Mesodermal cell (in vitro differentiated cells): ENCODE measurements around the gene ARHGAP26.

Experiments
- H3K27ac ChIP-seq: 2 replicates; pipeline ENCODE4 v1.7.0; 2013; ENCODE audit warnings: mild to moderate bottlenecking, low read depth, low read length, moderate library complexity; ENCODE audit not compliant: severe bottlenecking
- H3K36me3 ChIP-seq: 2 replicates; pipeline ENCODE4 v1.7.1; 2013; ENCODE audit warnings: mild to moderate bottlenecking, low read length, moderate library complexity; ENCODE audit not compliant: control insufficient read depth, insufficient read depth
- H3K4me1 ChIP-seq: one replicate; pipeline ENCODE4 v1.7.1; 2013; ENCODE audit warnings: mild to moderate bottlenecking, low read length; ENCODE audit not compliant: insufficient read depth, control insufficient read depth, poor library complexity, severe bottlenecking
- H3K4me3 ChIP-seq: 2 replicates; pipeline ENCODE4 v1.7.0; 2013; ENCODE audit warnings: low read length, control low read depth, mild to moderate bottlenecking; ENCODE audit not compliant: insufficient read depth, poor library complexity, severe bottlenecking; ENCODE audit errors: extremely low read depth
- H3K9me3 ChIP-seq: 2 replicates; pipeline ENCODE4 v1.7.1; 2013; ENCODE audit warnings: mild to moderate bottlenecking, low read length, moderate library complexity; ENCODE audit not compliant: control insufficient read depth
- WGBS, 2 experiments: methylation state at CpG; one replicate each; pipeline ENCODE4 v1.1.5; 2013; ENCODE audit warnings: missing lambda C conversion rate in 2 of 2; ENCODE audit not compliant: insufficient coverage in 2 of 2; 5-methylcytosine and 5-hydroxymethylcytosine counted together

ARHGAP26 gene

DNA sequence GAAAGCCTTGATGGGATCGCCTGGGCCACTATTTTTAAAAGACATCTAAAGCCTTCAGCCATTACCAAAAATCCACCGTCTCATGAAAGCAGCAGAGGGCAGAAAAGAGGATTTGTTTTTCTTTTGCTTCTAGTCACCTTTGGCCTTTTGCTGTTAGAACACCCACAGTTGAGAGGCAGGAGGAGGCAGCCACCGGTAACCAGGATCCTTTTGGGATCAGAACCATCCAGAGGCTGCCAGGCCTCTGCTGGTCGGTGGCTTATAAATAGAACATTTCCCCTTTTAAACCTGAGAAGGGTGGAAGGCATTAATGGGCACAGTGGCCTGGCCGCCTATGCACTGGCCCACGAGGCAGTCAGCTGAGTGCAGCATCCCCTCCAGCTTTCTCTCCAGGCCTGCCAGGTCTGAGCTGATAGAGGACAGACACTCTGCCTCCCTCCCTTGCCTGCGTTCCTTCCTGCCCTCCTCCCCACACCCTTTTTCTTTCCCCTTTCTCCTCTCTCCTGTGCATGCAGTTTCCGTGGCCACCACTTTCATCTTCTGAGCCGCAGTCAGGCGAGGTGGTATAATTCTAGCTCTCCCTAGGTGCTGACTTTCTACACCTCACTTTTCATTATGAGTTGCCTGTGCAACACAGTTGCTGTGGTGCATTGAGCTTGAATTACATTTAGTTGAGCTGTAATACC is 253.4 kb downstream of the ARHGAP26 start:
- H3K27ac ChIP-seq = no peak overlapping the region
- WGBS, 2 experiments = 73 to 77% methylated on average over 7 to 9 of the region's 10 CpGs
- no peaks in the 10 kb centered on the region for H3K36me3 ChIP-seq
- H3K4me1 ChIP-seq = no peaks in the 10 kb centered on the region
- no peak overlapping the region for H3K4me3 ChIP-seq
- no peaks in the 10 kb centered on the region for H3K9me3 ChIP-seq

DNA sequence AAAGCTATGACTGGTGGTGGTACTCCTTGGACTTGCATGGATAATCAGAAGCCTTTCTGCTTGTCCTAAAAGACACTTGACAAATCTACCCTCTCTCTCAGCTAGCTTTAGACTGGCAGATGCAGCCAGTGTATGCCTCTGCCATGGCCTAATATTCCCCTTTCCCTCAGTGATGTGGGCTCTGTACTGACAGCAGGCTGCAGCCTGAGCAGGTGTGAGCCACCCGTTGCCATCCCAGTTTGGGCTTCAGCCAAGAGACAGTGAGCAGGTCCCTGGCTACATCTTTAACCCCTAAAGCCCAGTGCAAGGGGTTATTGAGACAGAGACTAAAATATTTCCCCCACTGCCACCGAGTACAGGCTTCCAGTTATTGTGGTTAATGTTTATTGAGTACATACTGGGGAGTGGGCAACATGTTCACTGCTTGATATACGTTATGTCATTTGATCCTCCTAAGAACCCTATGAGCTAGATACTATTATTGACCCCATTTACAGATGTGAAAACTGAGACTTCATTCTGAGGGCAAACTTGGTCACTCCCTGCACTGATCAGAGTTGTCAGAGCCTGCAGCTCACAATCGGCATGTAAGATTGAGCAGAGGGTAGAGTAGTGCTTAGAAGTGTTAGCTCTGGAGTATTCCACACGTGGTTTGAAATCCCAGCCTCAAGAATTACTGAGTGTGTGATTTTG is 254.2 kb downstream of the ARHGAP26 start:
- Histone ChIP-seq H3K4me3 (no peak overlapping the region), H3K36me3 (no peaks in the 10 kb centered on the region), H3K4me1 (no peaks in the 10 kb centered on the region), H3K9me3 (no peaks in the 10 kb centered on the region), H3K27ac (no peak overlapping the region)
- 80 to 97% methylated on average over 2 to 3 of the region's 5 CpGs for WGBS, 2 experiments

DNA sequence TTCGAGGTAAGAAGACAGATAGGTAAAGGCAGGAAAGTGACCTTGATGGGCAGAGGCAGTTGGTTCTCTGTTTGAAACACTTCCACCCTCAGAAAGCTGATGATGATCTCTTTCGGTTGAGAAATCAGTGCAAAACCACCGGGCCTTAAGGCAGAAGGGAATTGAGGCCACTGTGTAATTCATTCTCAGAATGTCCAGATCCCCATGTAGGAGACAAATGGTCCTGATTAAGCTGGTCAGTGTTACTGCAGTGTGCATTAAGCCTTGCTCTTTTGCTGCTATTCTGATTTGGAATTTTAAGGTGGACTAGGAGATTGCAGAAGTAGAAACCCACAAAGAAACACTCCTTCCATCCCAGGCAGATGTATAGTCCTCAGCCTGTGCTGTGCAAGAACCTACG is 255.2 kb downstream of the ARHGAP26 start:
- no peaks in the 10 kb centered on the region for H3K36me3 ChIP-seq
- WGBS, 2 experiments = 79 to 90% methylated on average over 3 of the region's 4 CpGs
- H3K27ac ChIP-seq = no peak overlapping the region
- H3K9me3 ChIP-seq = no peaks in the 10 kb centered on the region
- H3K4me3 ChIP-seq = no peak overlapping the region
- H3K4me1 ChIP-seq = no peaks in the 10 kb centered on the region

DNA sequence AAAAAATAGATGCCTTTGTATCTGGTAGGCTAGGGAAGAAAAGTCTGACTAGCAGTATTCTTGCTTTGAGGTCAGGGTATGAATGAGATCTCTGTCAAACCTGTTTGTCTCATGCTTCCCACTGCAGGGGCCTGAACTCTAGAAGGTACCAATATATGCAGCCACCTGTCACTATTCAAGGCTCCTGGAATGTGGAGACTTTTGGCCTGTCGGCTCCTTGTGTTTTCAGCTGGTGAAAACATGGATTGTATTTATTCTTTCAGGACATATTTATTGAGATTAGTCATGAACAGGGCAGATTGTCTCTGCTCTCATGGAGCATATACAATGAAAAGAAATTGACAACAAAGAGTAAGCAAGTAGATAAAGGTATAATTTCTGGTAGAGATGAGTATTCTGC is 255.8 kb downstream of the ARHGAP26 start:
- H3K4me1 ChIP-seq = no peaks in the 10 kb centered on the region
- H3K4me3 ChIP-seq = no peak overlapping the region
- no peaks in the 10 kb centered on the region for H3K36me3 ChIP-seq
- WGBS, 2 experiments = no CpG with 5 or more reads among the region's 1 CpG
- no peak overlapping the region for H3K27ac ChIP-seq
- H3K9me3 ChIP-seq = no peaks in the 10 kb centered on the region

DNA sequence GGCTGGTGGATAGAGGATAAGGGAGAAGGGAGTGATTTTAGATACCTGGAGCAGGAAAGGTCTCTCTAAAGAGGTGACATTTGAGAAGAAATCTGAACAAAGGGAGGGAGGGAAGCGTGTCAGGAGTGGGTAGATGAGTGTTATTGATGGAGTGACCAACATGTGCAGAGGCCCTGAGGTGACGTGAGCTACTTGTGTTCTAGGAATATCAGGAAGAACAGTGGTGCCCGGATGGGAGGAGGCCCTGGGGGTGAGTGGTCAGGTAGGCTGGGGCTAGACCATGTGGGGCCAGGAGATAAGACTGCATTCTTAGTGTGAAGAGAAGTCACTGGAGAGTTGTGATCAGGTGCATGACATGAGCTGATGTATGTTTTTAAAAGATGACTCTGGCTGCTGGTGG is 256.2 kb downstream of the ARHGAP26 start:
- WGBS, 2 experiments = 88 to 91% methylated on average over 3 of the region's 3 CpGs
- H3K4me3 ChIP-seq = no peak overlapping the region
- H3K9me3 ChIP-seq = no peaks in the 10 kb centered on the region
- H3K4me1 ChIP-seq = no peaks in the 10 kb centered on the region
- H3K36me3 ChIP-seq = no peaks in the 10 kb centered on the region
- no peak overlapping the region for H3K27ac ChIP-seq

DNA sequence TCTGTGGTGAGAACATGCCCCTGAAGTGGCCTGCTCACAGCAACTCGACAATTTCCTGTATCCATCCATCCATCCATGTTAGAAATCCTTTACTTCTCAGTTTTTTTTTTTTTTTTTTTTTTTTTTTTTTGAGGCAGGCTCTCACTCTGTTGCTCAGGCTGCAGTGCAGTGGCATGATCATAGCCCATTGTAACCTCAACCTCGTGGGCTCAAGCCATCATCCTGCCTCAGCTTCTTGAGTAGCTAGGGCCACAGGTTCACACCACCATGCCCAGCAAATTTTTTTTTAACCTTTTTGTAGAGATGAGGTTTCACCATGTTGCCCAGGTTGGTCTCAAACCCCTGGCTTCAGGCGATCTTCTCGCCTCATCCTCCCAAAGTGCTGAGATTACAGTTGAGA is 259.1 kb downstream of the ARHGAP26 start:
- WGBS, 2 experiments = 82 to 94% methylated on average over 3 of the region's 4 CpGs
- H3K4me3 ChIP-seq = no peak overlapping the region
- H3K9me3 ChIP-seq = no peaks in the 10 kb centered on the region
- no peaks in the 10 kb centered on the region for H3K4me1 ChIP-seq
- no peak overlapping the region for H3K27ac ChIP-seq
- H3K36me3 ChIP-seq = no peaks in the 10 kb centered on the region

DNA sequence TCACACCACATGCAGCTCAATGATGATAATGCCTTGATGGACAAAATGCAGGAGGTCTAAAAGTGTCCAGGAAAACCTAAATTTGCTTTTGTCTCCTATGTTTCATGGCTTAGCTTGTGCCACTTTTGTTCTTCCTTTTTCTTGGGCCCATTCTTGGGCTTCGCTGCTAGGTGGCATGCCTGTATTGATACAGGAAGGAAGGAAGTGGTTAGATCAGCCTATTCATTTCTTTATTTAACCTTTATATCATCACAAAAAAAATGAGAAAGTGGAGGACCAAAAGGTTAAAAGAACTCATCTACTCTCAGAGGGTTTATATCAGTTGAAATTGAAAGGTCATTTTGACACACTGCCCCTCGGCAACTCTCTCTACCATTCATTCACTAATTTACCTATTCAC is 260.2 kb downstream of the ARHGAP26 start:
- Histone ChIP-seq H3K4me1 (no peaks in the 10 kb centered on the region), H3K4me3 (no peak overlapping the region), H3K36me3 (no peaks in the 10 kb centered on the region), H3K27ac (no peak overlapping the region), H3K9me3 (no peaks in the 10 kb centered on the region)
- WGBS, 2 experiments = no CpG with 5 or more reads among the region's 2 CpGs

DNA sequence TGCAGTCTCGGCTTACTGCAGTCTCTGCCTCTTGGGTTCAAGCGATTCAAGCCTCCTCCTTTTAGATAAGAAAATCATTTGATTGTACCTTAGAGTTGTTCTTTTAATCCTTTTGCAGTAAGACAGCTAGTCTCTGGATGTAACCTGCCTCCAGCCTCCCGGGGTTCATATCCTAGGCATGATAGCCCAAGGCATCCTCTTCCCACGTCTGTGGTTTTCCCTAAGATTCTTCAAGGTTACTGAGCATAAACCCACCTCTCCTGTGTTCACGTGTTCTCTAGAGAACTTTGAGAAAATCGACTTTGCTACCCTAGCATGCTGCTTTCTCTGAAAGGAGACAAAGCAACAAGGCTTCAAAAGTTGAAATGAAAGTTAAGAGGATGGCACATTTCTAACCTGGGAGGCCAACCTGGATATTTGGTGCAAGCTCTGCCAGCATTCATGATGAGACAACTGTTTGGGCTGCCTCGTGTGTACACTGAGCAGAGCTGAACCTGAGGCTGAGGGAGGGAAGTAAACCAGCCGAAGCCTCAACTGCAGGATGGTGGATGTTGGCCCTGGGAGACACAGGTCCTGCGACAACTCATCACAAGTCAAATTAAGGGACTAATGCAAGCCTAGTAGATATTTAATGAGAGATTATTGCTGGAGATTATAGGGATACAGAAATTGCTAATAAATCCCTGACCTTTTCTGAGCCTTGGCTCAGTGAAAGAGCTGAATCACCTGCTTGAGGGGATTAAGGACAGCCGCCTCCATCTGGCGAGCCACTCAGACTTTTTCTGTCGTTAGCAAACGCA is 261.8 kb downstream of the ARHGAP26 start:
- no peak overlapping the region for H3K4me3 ChIP-seq
- 87 to 94% methylated on average over 4 to 8 of the region's 13 CpGs for WGBS, 2 experiments
- H3K4me1 ChIP-seq = peaks cover 1% of the 10 kb centered on the region
- H3K27ac ChIP-seq = no peak overlapping the region
- H3K36me3 ChIP-seq = no peaks in the 10 kb centered on the region
- no peaks in the 10 kb centered on the region for H3K9me3 ChIP-seq

DNA sequence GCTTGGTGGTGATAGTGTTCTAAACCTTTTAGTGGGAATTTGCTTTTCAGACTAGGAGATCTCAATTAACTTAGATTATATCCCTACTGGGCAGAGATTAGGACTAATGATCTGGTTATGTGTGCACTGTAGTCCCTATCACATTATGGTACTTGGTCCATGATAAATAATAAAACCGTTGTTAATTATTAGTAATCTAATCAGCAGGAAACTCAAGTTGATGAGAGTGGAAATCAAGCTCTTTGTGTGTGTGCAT is 262.3 kb downstream of the ARHGAP26 start:
- Histone ChIP-seq H3K4me1 (peaks cover 7% of the 10 kb centered on the region), H3K27ac (no peak overlapping the region), H3K4me3 (no peak overlapping the region), H3K36me3 (no peaks in the 10 kb centered on the region), H3K9me3 (no peaks in the 10 kb centered on the region)
- no CpG with 5 or more reads among the region's 1 CpG for WGBS, 2 experiments

DNA sequence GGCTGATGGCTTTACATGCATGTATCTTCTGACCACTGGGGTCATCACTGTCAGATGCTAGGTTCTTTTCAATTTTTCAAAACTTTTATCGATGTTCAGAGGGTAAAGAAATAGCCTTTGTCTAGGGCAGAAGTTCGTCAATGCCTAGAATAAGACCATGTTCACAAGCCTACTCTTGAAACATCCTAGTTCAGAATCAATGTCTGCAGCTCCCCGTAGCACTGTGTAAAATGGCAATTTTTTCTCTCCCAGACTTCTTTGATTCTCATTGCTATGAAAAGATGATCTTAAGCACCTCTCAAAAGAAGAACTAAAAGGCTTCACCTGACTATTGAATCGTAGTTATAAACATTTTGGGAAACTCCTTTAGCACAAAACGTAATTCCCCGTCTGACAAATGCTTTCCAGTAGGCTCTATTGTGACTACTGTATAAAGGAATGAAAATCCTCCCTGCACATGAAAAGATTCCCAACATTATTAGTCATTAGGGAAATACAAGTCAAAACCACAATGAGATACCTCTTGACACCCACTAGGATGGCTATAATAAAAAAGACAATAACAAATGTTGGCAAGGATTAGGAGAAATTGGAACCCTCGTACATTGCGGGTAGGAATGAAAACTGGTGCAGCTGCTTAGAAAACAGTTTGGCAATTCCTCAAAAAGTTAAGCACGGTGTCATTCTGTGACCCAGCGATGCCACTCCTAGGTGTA is 263.5 kb downstream of the ARHGAP26 start:
- Histone ChIP-seq H3K9me3 (no peaks in the 10 kb centered on the region), H3K4me3 (no peak overlapping the region), H3K4me1 (peaks cover 7% of the 10 kb centered on the region), H3K27ac (no peak overlapping the region), H3K36me3 (no peaks in the 10 kb centered on the region)
- WGBS, 2 experiments = 80 to 97% methylated on average over 5 to 6 of the region's 10 CpGs
